Liver (tissue), 9 donors: ENCODE results near the gene FGD2. TPM values are rescaled to one million over a fixed set of nuclear protein-coding genes. Genes with fewer than 3 reads are reported as not detected.

Source experiments
- DNase-seq: peaks from one replicate; pipeline ENCODE4 v3.0.0-alpha.2; 2017; ENCODE audit warnings: low spot score
- H3K27ac ChIP-seq, 2 donors: one replicate each; pipeline ENCODE4 v1.7.0; 2013; ENCODE audit warnings: inconsistent platforms in 2 of 2, low read length in 2 of 2, control low read depth in 1 of 2, low read depth in 1 of 2, mild to moderate bottlenecking in 1 of 2
- H3K27me3 ChIP-seq, 4 donors: one replicate each; pipeline versions ENCODE4 v1.6.1 to v1.7.0; 2013; ENCODE audit warnings: low read length in 3 of 4, inconsistent platforms in 1 of 4, mild to moderate bottlenecking in 1 of 4, moderate library complexity in 1 of 4; ENCODE audit not compliant: control insufficient read depth in 4 of 4, insufficient read depth in 4 of 4
- H3K36me3 ChIP-seq, 4 donors: one replicate each; pipeline versions ENCODE4 v1.6.1 to v1.7.0; 2013; ENCODE audit warnings: low read length in 3 of 4, mild to moderate bottlenecking in 3 of 4, low read depth in 1 of 4, moderate library complexity in 1 of 4; ENCODE audit not compliant: control insufficient read depth in 4 of 4, insufficient read depth in 3 of 4
- H3K4me1 ChIP-seq, 4 donors: one replicate each; pipeline versions ENCODE4 v1.6.1 to v1.7.0; 2013; ENCODE audit warnings: low read length in 3 of 4, mild to moderate bottlenecking in 3 of 4, moderate library complexity in 1 of 4; ENCODE audit not compliant: control insufficient read depth in 4 of 4, insufficient read depth in 4 of 4
- H3K4me3 ChIP-seq, 3 donors: one replicate each; pipeline versions ENCODE4 v1.6.1 to v1.7.0; 2013; ENCODE audit warnings: low read length in 3 of 3, control low read depth in 1 of 3, low read depth in 1 of 3, mild to moderate bottlenecking in 1 of 3
- H3K9ac ChIP-seq, 2 donors: one replicate each; pipeline ENCODE4 v1.7.0; 2013; ENCODE audit warnings: low read length in 2 of 2, mild to moderate bottlenecking in 2 of 2, moderate library complexity in 2 of 2, control low read depth in 1 of 2, low read depth in 1 of 2
- H3K9me3 ChIP-seq, 4 donors: one replicate each; pipeline versions ENCODE4 v1.6.1 to v1.7.0; 2013; ENCODE audit warnings: low read length in 3 of 4; ENCODE audit not compliant: control insufficient read depth in 4 of 4
- CTCF ChIP-seq: fragments of 150-350 bp; IDR thresholded peaks from 2 replicates; pipeline ENCODE4 v1.5.1; 2017; ENCODE audit warnings: improper control_type of control experiment, low read depth, low read length; ENCODE audit not compliant: missing input control
- FOXA2 ChIP-seq: IDR thresholded peaks from 2 replicates; pipeline ENCODE4 v1.6.1; 2016; ENCODE audit warnings: antibody characterized with exemption
- GABPA ChIP-seq, 2 donors: IDR thresholded peaks in 1 of 2; conservative IDR thresholded peaks in 1 of 2; 2 replicates each; pipeline ENCODE4 v1.6.1; 2016; ENCODE audit warnings: antibody characterized with exemption in 2 of 2, mild to moderate bottlenecking in 1 of 2, moderate library complexity in 1 of 2
- MAX ChIP-seq: IDR thresholded peaks from 2 replicates; pipeline ENCODE4 v1.6.1; 2016; ENCODE audit warnings: antibody characterized with exemption
- RAD21 ChIP-seq, 2 donors: IDR thresholded peaks; 2 replicates each; pipeline ENCODE4 v1.6.1; 2016; ENCODE audit warnings: antibody characterized with exemption in 2 of 2, mild to moderate bottlenecking in 2 of 2
- REST ChIP-seq: IDR thresholded peaks from 2 replicates; pipeline ENCODE4 v1.6.1; 2016; ENCODE audit warnings: antibody characterized with exemption, mild to moderate bottlenecking
- SP1 ChIP-seq: IDR thresholded peaks from 2 replicates; pipeline ENCODE4 v1.6.1; 2018; ENCODE audit warnings: antibody characterized with exemption, mild to moderate bottlenecking
- TAF1 ChIP-seq: conservative IDR thresholded peaks from 2 replicates; pipeline ENCODE4 v1.6.1; 2016; ENCODE audit warnings: antibody characterized with exemption, mild to moderate bottlenecking
- YY1 ChIP-seq: IDR thresholded peaks from 2 replicates; pipeline ENCODE4 v1.6.1; 2016; ENCODE audit warnings: antibody characterized with exemption, mild to moderate bottlenecking
- ZBTB33 ChIP-seq: IDR thresholded peaks from 2 replicates; pipeline ENCODE4 v1.6.1; 2016; ENCODE audit warnings: antibody characterized with exemption
- WGBS: extraction: QIAGEN DNeasy Blood & Tissue Kit; methylation state at CpG from one replicate; pipeline ENCODE4 v1.1.7; 2013; 5-methylcytosine and 5-hydroxymethylcytosine counted together
- polyA plus RNA-seq, 2 donors: library from polyadenylated mRNA; stranded (reverse) in 1 of 2; unstranded in 1 of 2; fragments of 200-250 nt in 1 of 2; fragments of >200 nt in 1 of 2; fragmentation: Nextera tagmentation in 1 of 2; extraction: Ambion mirVana in 1 of 2; gene quantifications; one replicate each; pipeline versions ENCODE4 v1.2.1 to v1.2.3, GENCODE V29; 2013 to 2015
- total RNA-seq, 2 donors: library from RNA; depleted of rRNA; stranded (reverse); fragments of >200 nt; gene quantifications; one replicate each; pipeline ENCODE4 v1.2.3, GENCODE V29; 2014
- donor health status: healthy.
- donor health status: healthy.
- donor health status: healthy.
- donor health status: healthy.
- donor health status: healthy.

Gene FGD2
- total and polyA plus RNA-seq, 4 donors, result 4.6 to 24.4 (median 9.1) TPM

- no peak overlapping the region for H3K4me3 ChIP-seq
- no peak overlapping the region for H3K9ac ChIP-seq
- 92% methylated on average over 11 of the region's 11 CpGs for WGBS
- no peak overlapping the region for H3K27ac ChIP-seq
- TF ChIP-seq GABPA (IDR thresholded peaks at IDR 0.05 in 1 of 2, conservative IDR thresholded peaks at IDR 0.05 in 1 of 2) (no peak), CTCF (no peak), REST (no peak), FOXA2 (no peak), MAX (no peak), YY1 (no peak), TAF1 (no peak), SP1 (no peak), ZBTB33 (no peak)
- peak; percentile 51 for DNase-seq
- no peaks in the 10 kb centered on the region for H3K27me3 ChIP-seq
- H3K36me3 ChIP-seq, result peaks cover 16 to 49% (median 40%) of the 10 kb centered on the region in 4 donors
- peaks cover 0 to 7% (median 0%) of the 10 kb centered on the region in 4 donors for H3K4me1 ChIP-seq
- no peaks in the 10 kb centered on the region for H3K9me3 ChIP-seq
Measured at GRCh38 chr6:36978421-36979346, 26.8 kb upstream of the FGD2 start.

- peak; percentile 53 for DNase-seq
- H3K9me3 ChIP-seq, result no peaks in the 10 kb centered on the region
- H3K36me3 ChIP-seq, result peaks cover 16 to 43% (median 34%) of the 10 kb centered on the region in 4 donors
Measured at GRCh38 chr6:36979347-36979742, 26.1 kb upstream of the FGD2 start.

More at GRCh38 chr6:36979347-36979742, 26.1 kb upstream of the FGD2 start:
- no peak overlapping the region for H3K4me3 ChIP-seq
- H3K4me1 ChIP-seq, result peaks cover under 1 to 14% (median 5%) of the 10 kb centered on the region in 4 donors
- no peak overlapping the region for H3K9ac ChIP-seq
- peak; percentile 71 to 76 for TF ChIP-seq RAD21 (IDR thresholded peaks at IDR 0.05)
- TF ChIP-seq CTCF, result peak; percentile 46
- TF ChIP-seq FOXA2, result no peak
- WGBS, result 34% methylated on average over 4 of the region's 4 CpGs
- H3K27me3 ChIP-seq, result no peaks in the 10 kb centered on the region
- H3K27ac ChIP-seq, result no peak overlapping the region
